Measurements from ENCODE around the gene CPA1.

Gene CPA1

GRCh38 chr7:130346941-130347340, 33.4 kb upstream of the CPA1 start:
- DNase-seq: no peak
- TF ChIP-seq GATA1 (IDR thresholded peaks at IDR 0.05; ENCODE audit: low read depth, low read length) (no peak), POLR2A (IDR thresholded peaks at IDR 0.05; ENCODE audit: low read length) (no peak)

GRCh38 chr7:130349911-130350782, 30.1 kb upstream of the CPA1 start:
- DNase-seq: no peak
- no peak for TF ChIP-seq GATA1 (IDR thresholded peaks at IDR 0.05; ENCODE audit: low read depth, low read length)
- no peak for TF ChIP-seq POLR2A (IDR thresholded peaks at IDR 0.05; ENCODE audit: low read length)

GRCh38 chr7:130350945-130351790, 29.1 kb upstream of the CPA1 start:
- no peak for DNase-seq
- TF ChIP-seq GATA1 (IDR thresholded peaks at IDR 0.05; ENCODE audit: low read depth, low read length) (no peak), POLR2A (IDR thresholded peaks at IDR 0.05; ENCODE audit: low read length) (no peak)

GRCh38 chr7:130351791-130352090, 28.6 kb upstream of the CPA1 start:
- no peak for DNase-seq
- no peak for TF ChIP-seq GATA1 (IDR thresholded peaks at IDR 0.05; ENCODE audit: low read depth, low read length)
- no peak for TF ChIP-seq POLR2A (IDR thresholded peaks at IDR 0.05; ENCODE audit: low read length)

- TF ChIP-seq GATA1 (IDR thresholded peaks at IDR 0.05; ENCODE audit: low read depth, low read length) (no peak), POLR2A (IDR thresholded peaks at IDR 0.05; ENCODE audit: low read length) (no peak)
- DNase-seq: no peak
These were observed 27.9 kb upstream of the CPA1 start for GRCh38 chr7:130352194-130353074.

GRCh38 chr7:130353196-130353595, 27.1 kb upstream of the CPA1 start:
- TF ChIP-seq GATA1 (IDR thresholded peaks at IDR 0.05; ENCODE audit: low read depth, low read length) (no peak), POLR2A (IDR thresholded peaks at IDR 0.05; ENCODE audit: low read length) (no peak)
- no peak for DNase-seq

GRCh38 chr7:130356121-130356875, 24.0 kb upstream of the CPA1 start:
- no peak for DNase-seq

GRCh38 chr7:130356876-130357611, 23.2 kb upstream of the CPA1 start:
- no peak for DNase-seq
- TF ChIP-seq POLR2A (IDR thresholded peaks at IDR 0.05; ENCODE audit: low read length): no peak
- TF ChIP-seq GATA1 (IDR thresholded peaks at IDR 0.05; ENCODE audit: low read depth, low read length): no peak

More at GRCh38 chr7:130356121-130356875, 24.0 kb upstream of the CPA1 start:
- TF ChIP-seq POLR2A (IDR thresholded peaks at IDR 0.05; ENCODE audit: low read length) (no peak), GATA1 (IDR thresholded peaks at IDR 0.05; ENCODE audit: low read depth, low read length) (no peak)

GRCh38 chr7:130358471-130358870, 21.8 kb upstream of the CPA1 start:
- no peak for DNase-seq

GRCh38 chr7:130359276-130359857, 20.9 kb upstream of the CPA1 start:
- no peak for DNase-seq
- TF ChIP-seq POLR2A (IDR thresholded peaks at IDR 0.05; ENCODE audit: low read length) (no peak), GATA1 (IDR thresholded peaks at IDR 0.05; ENCODE audit: low read depth, low read length) (no peak)

More at GRCh38 chr7:130358471-130358870, 21.8 kb upstream of the CPA1 start:
- TF ChIP-seq POLR2A (IDR thresholded peaks at IDR 0.05; ENCODE audit: low read length) (no peak), GATA1 (IDR thresholded peaks at IDR 0.05; ENCODE audit: low read depth, low read length) (no peak)

- no peak for DNase-seq
- no peak for TF ChIP-seq POLR2A (IDR thresholded peaks at IDR 0.05; ENCODE audit: low read length)
- no peak for TF ChIP-seq GATA1 (IDR thresholded peaks at IDR 0.05; ENCODE audit: low read depth, low read length)
These were observed 19.8 kb upstream of the CPA1 start for GRCh38 chr7:130360518-130360917.

- TF ChIP-seq GATA1 (IDR thresholded peaks at IDR 0.05; ENCODE audit: low read depth, low read length): no peak
- no peak for TF ChIP-seq POLR2A (IDR thresholded peaks at IDR 0.05; ENCODE audit: low read length)
These were observed 18.6 kb upstream of the CPA1 start for GRCh38 chr7:130361681-130362080.

More at GRCh38 chr7:130361681-130362080, 18.6 kb upstream of the CPA1 start:
- no peak for DNase-seq
